ENCODE results near the gene RAD51B.

DNA sequence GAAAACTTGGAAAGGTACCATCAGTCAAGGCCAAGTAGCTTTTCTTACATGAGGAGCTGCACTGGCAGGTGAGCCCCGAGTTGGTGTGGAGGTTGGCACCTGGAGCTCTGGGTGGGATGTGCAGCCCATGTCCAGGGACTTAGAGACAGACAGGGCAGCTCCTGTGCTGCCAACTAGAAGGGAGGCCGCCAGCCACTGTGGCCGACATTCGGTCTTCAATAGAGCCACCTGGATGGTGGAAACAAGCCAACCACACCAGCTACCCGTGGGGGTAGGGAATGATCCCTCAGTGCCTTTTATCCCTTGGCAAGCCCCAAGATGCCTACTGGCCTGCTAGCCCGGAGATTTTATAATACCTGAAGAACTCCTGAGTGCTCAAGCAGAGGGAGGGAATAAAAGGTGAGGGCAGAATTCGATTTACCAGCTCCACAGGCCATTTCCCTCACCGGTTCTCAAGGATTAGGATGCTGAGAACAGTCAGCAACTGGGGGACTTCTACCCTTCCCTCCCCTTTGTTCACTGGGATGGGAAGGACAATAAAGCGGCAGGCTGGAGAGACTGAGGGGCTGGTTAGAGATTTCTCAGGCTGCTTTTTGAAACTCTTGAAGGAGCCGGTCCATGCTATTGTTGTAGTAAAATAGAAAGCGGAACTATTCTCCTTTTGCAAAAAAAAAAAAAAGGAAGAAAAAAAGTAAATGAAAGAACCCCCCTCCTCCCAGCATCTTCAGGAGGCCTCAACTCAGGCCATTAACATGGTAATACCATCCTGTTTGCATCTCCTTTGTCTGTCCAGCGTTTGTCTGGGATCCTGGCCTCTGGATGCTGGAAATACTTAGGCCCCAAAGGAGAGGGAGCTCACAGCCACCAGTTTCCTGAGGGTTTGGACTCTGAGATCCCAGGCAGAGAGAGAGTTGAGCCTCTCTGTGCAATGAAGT lies 651.7 kb downstream of the RAD51B start:
- TF ChIP-seq, protein P1, sequence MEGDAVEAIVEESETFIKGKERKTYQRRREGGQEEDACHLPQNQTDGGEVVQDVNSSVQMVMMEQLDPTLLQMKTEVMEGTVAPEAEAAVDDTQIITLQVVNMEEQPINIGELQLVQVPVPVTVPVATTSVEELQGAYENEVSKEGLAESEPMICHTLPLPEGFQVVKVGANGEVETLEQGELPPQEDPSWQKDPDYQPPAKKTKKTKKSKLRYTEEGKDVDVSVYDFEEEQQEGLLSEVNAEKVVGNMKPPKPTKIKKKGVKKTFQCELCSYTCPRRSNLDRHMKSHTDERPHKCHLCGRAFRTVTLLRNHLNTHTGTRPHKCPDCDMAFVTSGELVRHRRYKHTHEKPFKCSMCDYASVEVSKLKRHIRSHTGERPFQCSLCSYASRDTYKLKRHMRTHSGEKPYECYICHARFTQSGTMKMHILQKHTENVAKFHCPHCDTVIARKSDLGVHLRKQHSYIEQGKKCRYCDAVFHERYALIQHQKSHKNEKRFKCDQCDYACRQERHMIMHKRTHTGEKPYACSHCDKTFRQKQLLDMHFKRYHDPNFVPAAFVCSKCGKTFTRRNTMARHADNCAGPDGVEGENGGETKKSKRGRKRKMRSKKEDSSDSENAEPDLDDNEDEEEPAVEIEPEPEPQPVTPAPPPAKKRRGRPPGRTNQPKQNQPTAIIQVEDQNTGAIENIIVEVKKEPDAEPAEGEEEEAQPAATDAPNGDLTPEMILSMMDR (IDR thresholded peaks at IDR 0.05) = no peak
- TF ChIP-seq POLR2A (IDR thresholded peaks at IDR 0.05) (no peak), POLR2AphosphoS5 (IDR thresholded peaks at IDR 0.05) (no peak)
